Ishikawa (cell line): ENCODE results near the gene KCNH5.

ENCODE experiments used
- CEBPB ChIP-seq: IDR thresholded peaks from 2 replicates; pipeline ENCODE4 v1.6.1; 2012
- CREB1 ChIP-seq: IDR thresholded peaks from 2 replicates; pipeline ENCODE4 v1.6.1; 2012; ENCODE audit warnings: low read depth
- EGR1 ChIP-seq: IDR thresholded peaks from 2 replicates; pipeline ENCODE4 v1.6.1; 2012
- EP300 ChIP-seq: IDR thresholded peaks from 2 replicates; pipeline ENCODE4 v1.6.1; 2012; ENCODE audit warnings: borderline replicate concordance
- FOXM1 ChIP-seq: IDR thresholded peaks from 2 replicates; pipeline ENCODE4 v1.6.1; 2012; ENCODE audit warnings: low read depth, borderline replicate concordance
- MAX ChIP-seq: IDR thresholded peaks from 2 replicates; pipeline ENCODE4 v1.6.1; 2012
- NFIC ChIP-seq: IDR thresholded peaks from 2 replicates; pipeline ENCODE4 v1.6.1; 2012
- RAD21 ChIP-seq: IDR thresholded peaks from 2 replicates; pipeline ENCODE4 v1.6.1; 2012; ENCODE audit warnings: low read depth
- REST ChIP-seq: IDR thresholded peaks from 2 replicates; pipeline ENCODE4 v1.6.1; 2012; ENCODE audit warnings: low read depth, mild to moderate bottlenecking
- TAF1 ChIP-seq: IDR thresholded peaks from 2 replicates; pipeline ENCODE4 v1.6.1; 2012; ENCODE audit warnings: low read depth, mild to moderate bottlenecking
- TCF12 ChIP-seq: IDR thresholded peaks from 2 replicates; pipeline ENCODE4 v1.6.1; 2012; ENCODE audit warnings: low read depth
- TEAD4 ChIP-seq: IDR thresholded peaks from 2 replicates; pipeline ENCODE4 v1.6.1; 2012
- USF1 ChIP-seq: IDR thresholded peaks from 2 replicates; pipeline ENCODE4 v1.6.1; 2012
- YY1 ChIP-seq: IDR thresholded peaks from 2 replicates; pipeline ENCODE4 v1.6.1; 2012; ENCODE audit warnings: low read depth
- ZBTB7A ChIP-seq: IDR thresholded peaks from 2 replicates; pipeline ENCODE4 v1.6.1; 2012; ENCODE audit warnings: low read depth

The KCNH5 gene

GRCh38 chr14:62706217-62706616 is 339.0 kb downstream of the KCNH5 start:
- TF ChIP-seq USF1 (no peak), TEAD4 (no peak), NFIC (no peak), TCF12 (no peak), EGR1 (no peak), YY1 (no peak), ZBTB7A (no peak), TAF1 (no peak), MAX (no peak), RAD21 (no peak), FOXM1 (no peak), REST (no peak), CREB1 (no peak), EP300 (no peak), CEBPB (no peak)

- TF ChIP-seq EGR1 (no peak), ZBTB7A (no peak)
Measured at GRCh38 chr14:62697461-62697860, 347.8 kb downstream of the KCNH5 start.

GRCh38 chr14:62696929-62697328 is 348.3 kb downstream of the KCNH5 start:
- no peak for TF ChIP-seq RAD21
- no peak for TF ChIP-seq FOXM1
- TF ChIP-seq YY1 = no peak

- TF ChIP-seq RAD21 (no peak), FOXM1 (no peak), EP300 (no peak), NFIC (no peak), TEAD4 (no peak), CEBPB (no peak)
Measured at GRCh38 chr14:62696331-62696924, 348.8 kb downstream of the KCNH5 start.

GRCh38 chr14:62694075-62694474 is 351.2 kb downstream of the KCNH5 start:
- TF ChIP-seq TAF1 (no peak), EP300 (no peak), TEAD4 (no peak), REST (no peak), EGR1 (no peak), MAX (no peak), CREB1 (no peak), RAD21 (no peak), YY1 (no peak), NFIC (no peak), ZBTB7A (no peak)

- no peak for TF ChIP-seq NFIC
- TF ChIP-seq USF1 = no peak
- no peak for TF ChIP-seq TEAD4
- TF ChIP-seq YY1 = no peak
- TF ChIP-seq TCF12 = no peak
- no peak for TF ChIP-seq CEBPB
- TF ChIP-seq MAX = no peak
- no peak for TF ChIP-seq CREB1
- no peak for TF ChIP-seq ZBTB7A
- TF ChIP-seq EP300 = no peak
- no peak for TF ChIP-seq RAD21
- TF ChIP-seq REST = no peak
- no peak for TF ChIP-seq TAF1
- no peak for TF ChIP-seq FOXM1
- no peak for TF ChIP-seq EGR1
Measured at GRCh38 chr14:62692490-62693106, 352.7 kb downstream of the KCNH5 start.
